Stimulated activated CD4-positive, alpha-beta T cell treated with anti-CD3 and anti-CD28 coated beads, Interleukin-2, amount 100 ng/mL, for 24 hours (primary cell): ENCODE results near the gene TBC1D10A.
"Not testable (repeated sequence)": the region's sequence is repeated elsewhere in the genome, so short reads cannot be mapped to it uniquely, and the experiment has no call there.

Source experiments
- DNase-seq, 2 donors: peaks; one replicate each; pipeline ENCODE4 v3.0.0-alpha.2; 2020

Gene TBC1D10A

GRCh38 chr22:30344447-30345200, 17.9 kb upstream of the TBC1D10A start:
- peak; percentile 41 to 51 for DNase-seq

DNA sequence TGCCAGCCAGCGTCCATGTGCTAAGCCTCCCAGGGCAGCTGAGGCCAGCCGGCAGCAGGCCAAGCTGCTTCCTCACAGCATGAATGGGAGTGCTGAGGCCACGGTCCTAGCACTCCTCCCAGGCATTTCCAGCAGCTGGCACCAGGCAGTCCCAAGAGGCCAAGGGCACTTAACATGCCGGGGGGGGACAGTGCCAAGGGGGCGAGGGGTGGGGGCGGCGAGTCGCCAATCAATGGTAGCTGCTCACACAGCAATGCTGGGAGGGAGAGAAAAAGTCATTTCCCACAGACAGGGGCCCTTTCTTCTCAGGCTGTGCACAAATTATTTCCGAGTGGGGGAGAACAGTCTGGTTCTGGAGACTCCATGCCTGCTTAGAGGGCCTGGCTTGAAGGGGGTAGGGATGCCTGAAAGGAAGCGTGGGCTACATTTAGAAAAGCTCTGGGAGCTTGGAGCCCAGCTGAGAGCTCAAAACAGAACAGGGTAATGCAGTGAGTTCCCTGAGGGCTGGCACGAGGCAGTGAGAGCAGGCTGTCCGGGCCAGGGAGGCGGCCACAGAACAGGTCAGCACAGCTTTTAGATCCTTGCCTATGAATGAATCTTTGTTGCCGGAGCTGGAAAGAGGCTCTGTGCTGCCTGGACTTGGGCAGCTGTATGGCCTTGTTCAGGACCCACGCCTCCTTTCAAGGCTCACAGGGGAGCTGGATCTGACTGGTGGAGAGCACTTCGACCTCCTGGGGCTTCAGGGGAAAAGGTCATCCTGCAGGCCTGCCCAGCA, 14.4 kb upstream of the TBC1D10A start:
- no peak for DNase-seq

- no peak for DNase-seq
Observed at GRCh38 chr22:30338802-30339201, 12.1 kb upstream of the TBC1D10A start.

- not testable (repeated sequence) for DNase-seq
Observed at GRCh38 chr22:30338341-30338740, 11.6 kb upstream of the TBC1D10A start.

DNA sequence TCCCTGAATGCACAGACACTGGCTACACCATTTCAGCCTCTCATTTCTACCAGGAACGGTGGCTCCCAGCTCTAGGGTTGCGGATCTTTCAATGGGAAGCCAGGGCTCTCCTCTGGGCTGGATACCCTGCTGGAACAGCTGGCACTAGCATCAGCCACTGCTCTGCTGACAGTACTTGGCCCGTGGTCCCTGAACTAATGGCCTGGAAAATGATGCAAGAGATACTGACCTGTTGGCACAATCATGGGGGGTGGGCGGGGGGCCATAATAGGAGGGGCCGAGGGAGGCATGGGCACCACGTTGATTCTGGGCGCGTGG, 10.7 kb upstream of the TBC1D10A start:
- DNase-seq, result no peak

- DNase-seq, result no peak
Observed at GRCh38 chr22:30336752-30337460, 10.2 kb upstream of the TBC1D10A start.

DNA sequence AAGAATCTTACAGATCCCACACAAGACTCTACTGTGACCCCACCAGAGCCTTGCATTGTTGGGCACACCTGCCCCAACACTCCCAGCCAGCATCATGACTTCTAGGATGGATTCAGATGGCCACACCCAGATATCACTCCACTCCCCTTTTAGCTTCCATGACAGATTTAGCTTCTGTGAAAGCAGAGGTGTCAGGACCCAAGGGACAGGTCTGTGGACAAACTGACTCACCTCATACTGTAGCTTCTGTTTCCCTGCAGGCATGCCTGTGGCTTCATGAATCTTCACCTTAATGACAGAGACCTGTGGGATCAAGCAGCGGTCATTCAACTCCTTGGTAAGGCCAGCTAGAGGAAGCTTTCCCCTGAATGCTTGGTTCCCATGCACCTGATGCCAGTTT, 8.5 kb upstream of the TBC1D10A start:
- DNase-seq, result no peak

DNA sequence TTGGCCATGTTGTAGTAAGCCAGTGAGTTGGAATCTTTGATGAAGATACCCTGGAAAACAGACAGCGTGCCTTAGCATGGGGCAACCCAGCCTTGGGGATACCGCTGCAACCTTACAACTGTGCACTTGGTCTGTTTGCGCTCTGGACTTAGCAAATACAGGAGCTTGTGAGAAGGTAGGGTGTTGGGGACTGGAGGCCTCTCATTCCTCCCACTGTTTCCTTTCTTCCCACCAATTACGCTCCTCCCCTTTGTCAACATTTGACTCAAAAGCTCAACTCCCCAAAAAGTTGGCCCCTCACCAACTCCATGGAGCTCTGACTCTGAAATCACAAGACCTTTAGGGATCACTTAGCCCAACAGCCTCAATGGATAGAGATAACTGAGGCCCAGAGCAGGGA, 7.9 kb upstream of the TBC1D10A start:
- no peak for DNase-seq

DNA sequence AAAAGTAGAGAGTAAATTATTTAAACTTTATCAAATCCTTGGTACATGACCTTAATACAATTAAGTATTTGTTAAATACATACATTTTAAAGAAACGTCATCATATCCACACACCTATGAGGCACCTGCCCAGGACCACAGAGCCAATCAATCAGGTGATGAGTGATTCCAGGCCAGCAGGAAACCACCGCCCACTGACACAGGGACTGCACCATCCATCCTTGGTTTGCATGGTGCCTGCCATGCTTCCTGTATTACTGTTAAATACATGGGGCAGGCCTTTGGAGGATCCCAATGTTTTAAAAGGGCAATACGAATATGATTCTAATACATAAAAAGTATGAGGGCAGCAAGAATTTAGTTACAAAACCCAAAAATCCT, 7.0 kb upstream of the TBC1D10A start:
- peak in 1 of 2 donors; percentile 25 for DNase-seq

DNA sequence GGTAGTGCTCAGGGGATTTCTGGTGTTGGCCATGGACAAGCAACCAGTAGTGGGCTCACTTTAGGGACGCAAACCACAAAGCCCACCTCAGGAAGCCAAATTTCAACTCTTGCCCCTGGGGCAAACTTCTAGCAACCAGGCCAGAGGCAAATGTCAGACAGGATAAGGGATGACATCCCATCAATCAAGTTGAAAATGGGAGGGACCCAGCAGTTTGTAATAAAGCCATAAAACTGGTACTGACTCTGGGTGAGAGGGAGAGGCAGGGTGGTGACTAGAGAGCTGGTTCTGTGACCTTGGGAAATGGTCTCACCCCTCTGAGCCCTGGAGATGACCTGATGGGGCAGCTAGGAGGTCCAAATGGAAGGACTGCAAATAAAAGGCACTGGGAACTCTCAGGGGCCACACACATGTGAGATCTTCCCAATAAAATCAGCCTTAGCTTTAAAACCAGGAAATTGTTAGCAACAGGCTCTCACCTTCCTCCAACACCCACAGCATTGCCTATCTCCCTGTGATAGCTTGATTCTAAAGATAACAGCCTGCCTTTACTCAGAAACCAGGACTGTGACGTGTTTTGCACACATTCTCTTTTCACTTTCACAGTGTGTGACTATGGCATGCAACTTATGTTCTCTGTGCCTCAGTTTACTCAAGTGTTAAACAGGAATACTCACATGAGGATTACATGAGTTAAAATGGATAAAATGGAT, 6.4 kb upstream of the TBC1D10A start:
- no peak for DNase-seq

DNA sequence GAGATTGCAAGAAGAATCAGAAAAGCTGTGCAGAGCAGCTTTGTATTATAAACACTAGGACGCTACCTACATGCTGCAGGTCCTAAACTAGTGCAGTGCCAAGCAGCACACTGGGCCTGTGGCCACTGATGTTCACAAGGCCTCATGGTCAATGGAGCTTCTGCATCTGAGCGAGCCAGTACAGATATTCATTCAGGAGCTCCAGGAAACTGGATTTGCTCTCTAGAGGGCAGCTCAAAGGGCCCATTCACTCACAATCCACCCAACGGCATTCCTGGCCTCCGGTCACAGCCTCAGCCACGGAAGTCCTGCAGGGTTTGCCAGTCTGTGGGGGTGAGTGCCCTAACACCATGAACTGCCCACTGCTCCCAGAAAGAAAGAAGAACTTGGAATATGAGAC, 5.8 kb upstream of the TBC1D10A start:
- no peak for DNase-seq

- DNase-seq, result no peak
Observed at GRCh38 chr22:30328466-30329049, 1.8 kb upstream of the TBC1D10A start.

DNA sequence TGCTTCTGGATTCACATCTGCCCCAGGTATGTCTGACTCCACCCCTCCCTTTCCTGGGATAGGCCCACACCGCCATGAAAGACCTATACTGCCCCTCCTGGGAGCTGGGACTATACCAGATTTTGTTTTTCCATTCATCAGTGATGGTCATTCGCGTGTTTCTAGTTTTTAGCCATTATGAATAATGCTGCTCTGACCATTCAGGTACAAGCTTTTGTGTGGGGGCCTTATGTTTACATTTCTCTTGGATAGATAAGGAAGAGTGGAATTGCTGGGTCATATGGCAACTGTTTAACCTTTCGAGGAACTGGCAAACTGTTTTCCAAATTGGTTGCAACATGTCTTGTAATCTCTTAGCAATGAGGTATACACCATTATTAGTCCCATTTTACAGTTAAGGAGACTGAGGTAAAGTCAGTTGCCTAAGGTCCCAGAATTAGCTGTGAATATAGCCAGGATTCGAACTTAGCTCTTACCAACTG, 1.2 kb upstream of the TBC1D10A start:
- DNase-seq, result no peak

- DNase-seq, result peak in 1 of 2 donors; percentile 41
Observed at GRCh38 chr22:30326255-30326705, 461 bp downstream of the TBC1D10A start.

GRCh38 chr22:30325724-30326254, 952 bp downstream of the TBC1D10A start:
- DNase-seq, result no peak

DNA sequence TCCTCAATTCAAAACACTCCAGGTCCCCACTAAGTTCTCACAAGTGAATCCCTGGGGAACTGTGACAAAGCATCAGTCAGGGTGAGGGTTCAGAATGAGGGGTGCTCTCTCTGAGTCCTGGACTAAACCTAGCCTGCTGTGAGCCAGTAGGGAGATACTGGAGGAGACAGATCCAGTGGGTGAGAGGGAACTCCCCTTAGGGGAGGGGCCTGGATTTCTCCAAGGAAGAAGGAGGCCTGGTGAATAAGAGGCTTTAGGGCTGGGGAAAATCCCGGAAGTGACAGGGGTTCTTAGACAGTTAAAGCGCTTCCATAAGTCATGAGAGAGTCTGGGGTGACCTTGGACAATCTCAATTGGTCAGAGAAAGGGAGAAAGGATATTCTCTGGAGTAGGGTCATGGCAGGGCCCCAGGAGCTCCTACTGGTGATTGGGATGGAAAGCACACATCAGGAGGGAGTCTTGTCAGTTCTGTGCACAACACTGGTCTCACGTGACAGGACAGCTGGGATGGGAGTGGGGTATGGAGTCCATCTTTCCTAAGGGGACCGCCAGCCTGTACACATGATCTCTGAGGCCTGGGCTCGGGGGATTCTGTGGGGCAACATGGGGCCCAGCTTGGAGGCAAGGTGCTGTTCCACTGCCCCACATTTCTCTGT, 1.5 kb downstream of the TBC1D10A start:
- no peak for DNase-seq

DNA sequence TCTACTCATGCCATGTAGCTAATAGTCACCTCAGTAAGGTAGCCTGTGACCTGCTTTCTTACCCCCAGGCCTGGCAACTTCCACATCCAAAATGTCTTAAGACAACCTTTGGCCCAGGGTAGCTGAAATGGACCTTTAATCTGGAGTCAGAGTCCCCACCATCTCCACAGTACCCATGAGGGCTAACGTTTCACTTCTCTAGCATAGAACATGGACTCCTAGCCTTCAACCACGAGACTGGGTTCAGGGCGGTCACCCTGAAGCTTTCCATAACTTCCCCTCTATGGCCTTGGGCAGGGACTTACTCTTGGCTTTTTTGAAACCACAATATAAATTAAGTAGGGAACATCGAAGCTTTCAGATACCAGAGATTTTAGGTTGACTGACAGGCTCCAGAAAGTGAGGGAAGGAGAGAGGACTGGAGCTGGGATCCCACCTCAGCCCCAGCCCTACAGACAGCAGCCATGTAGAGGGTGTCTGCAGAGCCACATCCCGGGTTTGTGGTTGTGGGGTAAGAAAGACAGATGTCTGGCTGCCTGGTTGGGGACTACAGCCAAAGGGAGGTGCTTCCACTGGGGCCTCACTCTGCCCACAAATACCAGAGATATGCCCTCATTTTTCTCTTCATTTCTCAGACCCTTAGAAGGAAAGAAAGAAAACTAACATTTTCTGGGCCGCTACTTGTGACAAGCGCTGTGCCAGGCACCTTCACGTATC, 2.6 kb downstream of the TBC1D10A start:
- DNase-seq, result peak in 1 of 2 donors; percentile 44

DNA sequence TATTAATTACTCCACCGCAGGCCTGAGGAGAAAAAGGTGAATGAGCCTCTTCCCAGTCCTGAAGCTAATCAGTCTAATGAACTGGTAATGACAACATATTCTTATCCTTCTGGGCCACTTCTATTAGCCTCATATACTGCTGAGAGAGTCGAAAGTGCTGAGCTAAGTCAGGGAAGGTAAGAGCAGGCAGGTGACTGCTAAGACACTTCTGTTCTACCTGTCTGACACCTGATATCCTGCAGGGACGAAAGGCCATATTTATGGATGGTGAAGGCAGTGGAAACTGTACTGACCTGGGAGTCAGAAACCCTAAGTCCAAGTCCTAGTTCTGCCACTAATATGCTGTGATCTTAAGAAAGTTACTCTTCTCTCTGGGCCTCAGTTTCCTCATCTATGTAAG, 3.5 kb downstream of the TBC1D10A start:
- no peak for DNase-seq

GRCh38 chr22:30321461-30321860, 5.3 kb downstream of the TBC1D10A start:
- DNase-seq, result no peak

DNA sequence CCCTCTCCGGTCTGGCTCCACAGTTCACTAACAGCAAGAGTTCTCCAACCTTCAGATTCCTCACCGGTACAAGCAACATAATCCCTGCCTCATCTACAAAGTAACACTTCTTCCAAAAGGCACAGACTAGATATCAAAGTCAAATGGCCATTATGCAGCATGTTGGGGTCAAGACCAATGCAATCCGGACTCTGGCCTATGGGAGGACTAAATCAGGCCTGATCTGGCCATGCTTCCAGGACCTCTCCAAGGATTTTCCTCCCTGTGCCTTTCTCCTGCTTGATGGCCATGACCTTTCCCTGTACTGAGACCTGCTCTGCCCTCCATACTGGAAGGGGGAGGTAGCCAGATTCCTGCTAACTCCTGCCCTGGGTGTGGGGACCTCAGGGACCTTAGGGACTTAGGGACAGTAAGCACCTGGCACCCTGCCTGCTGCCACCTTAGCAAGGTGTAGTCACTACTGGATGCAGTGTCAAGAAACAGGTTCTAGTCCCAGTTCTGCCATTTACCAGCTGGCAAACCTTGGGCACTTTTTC, 6.7 kb downstream of the TBC1D10A start:
- no peak for DNase-seq
